ENCODE measurements around the gene PFKFB3.

- TF ChIP-seq, protein P1, sequence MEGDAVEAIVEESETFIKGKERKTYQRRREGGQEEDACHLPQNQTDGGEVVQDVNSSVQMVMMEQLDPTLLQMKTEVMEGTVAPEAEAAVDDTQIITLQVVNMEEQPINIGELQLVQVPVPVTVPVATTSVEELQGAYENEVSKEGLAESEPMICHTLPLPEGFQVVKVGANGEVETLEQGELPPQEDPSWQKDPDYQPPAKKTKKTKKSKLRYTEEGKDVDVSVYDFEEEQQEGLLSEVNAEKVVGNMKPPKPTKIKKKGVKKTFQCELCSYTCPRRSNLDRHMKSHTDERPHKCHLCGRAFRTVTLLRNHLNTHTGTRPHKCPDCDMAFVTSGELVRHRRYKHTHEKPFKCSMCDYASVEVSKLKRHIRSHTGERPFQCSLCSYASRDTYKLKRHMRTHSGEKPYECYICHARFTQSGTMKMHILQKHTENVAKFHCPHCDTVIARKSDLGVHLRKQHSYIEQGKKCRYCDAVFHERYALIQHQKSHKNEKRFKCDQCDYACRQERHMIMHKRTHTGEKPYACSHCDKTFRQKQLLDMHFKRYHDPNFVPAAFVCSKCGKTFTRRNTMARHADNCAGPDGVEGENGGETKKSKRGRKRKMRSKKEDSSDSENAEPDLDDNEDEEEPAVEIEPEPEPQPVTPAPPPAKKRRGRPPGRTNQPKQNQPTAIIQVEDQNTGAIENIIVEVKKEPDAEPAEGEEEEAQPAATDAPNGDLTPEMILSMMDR (IDR thresholded peaks at IDR 0.05): no peak
- no peak for TF ChIP-seq POLR2A (IDR thresholded peaks at IDR 0.05)
Measured at GRCh38 chr10:6237199-6237530, 34.4 kb downstream of the PFKFB3 start.

Measured in adrenal gland (tissue), 5 donors.